Keratinocyte (primary cell): ENCODE data around the gene PPARA. TPM values are rescaled to one million over a fixed set of nuclear protein-coding genes. Genes with fewer than 3 reads are reported as not detected.

Experiments used
- DNase-seq: peaks from one replicate; pipeline ENCODE4 v3.0.0-alpha.2; 2011; ENCODE audit warnings: low read depth, missing footprints, low spot score
- FAIRE-seq: peaks from 2 replicates; lab custom pipeline; 2011; peaks lifted over from hg19 to GRCh38; lab: Jason Lieb, UNC
- H2AFZ ChIP-seq: 2 replicates; pipeline ENCODE4 v1.6.0; 2012; ENCODE audit warnings: low read length, control low read depth, inconsistent platforms; ENCODE audit not compliant: control insufficient read depth
- H3K27ac ChIP-seq: 2 replicates; pipeline ENCODE4 v1.5.1; 2011; ENCODE audit warnings: low read length; ENCODE audit not compliant: control insufficient read depth, insufficient read depth
- H3K27me3 ChIP-seq: 3 replicates; pipeline ENCODE4 v1.6.0; 2011; ENCODE audit warnings: low read length; ENCODE audit not compliant: control insufficient read depth, insufficient read depth; ENCODE audit errors: extremely low read depth
- H3K36me3 ChIP-seq, 2 experiments: 2 replicates in 1 of 2; 3 replicates in 1 of 2; pipeline ENCODE4 v1.5.1; 2011; ENCODE audit warnings: low read length in 2 of 2, mild to moderate bottlenecking in 1 of 2; ENCODE audit not compliant: control insufficient read depth in 2 of 2, insufficient read depth in 2 of 2; ENCODE audit errors: extremely low read depth in 1 of 2
- H3K4me1 ChIP-seq: 3 replicates; pipeline ENCODE4 v1.5.1; 2011; ENCODE audit warnings: low read length; ENCODE audit not compliant: control insufficient read depth, insufficient read depth; ENCODE audit errors: extremely low read depth
- H3K4me2 ChIP-seq: 3 replicates; pipeline ENCODE4 v1.6.0; 2011; ENCODE audit warnings: low read depth, low read length; ENCODE audit not compliant: control insufficient read depth, insufficient read depth; ENCODE audit errors: extremely low read depth
- H3K4me3 ChIP-seq, 3 experiments: fragments of 200-600 bp in 1 of 3; sonication (generic) in 1 of 3; 2 replicates in 2 of 3; 3 replicates in 1 of 3; pipeline ENCODE4 v1.5.1; 2011 to 2016; ENCODE audit warnings: low read length in 3 of 3, mild to moderate bottlenecking in 3 of 3, control low read depth in 2 of 3, inconsistent platforms in 1 of 3, low read depth in 1 of 3, mixed read lengths in 1 of 3, mixed run types in 1 of 3, moderate library complexity in 1 of 3; ENCODE audit not compliant: control insufficient read depth in 2 of 3, insufficient read depth in 2 of 3; ENCODE audit errors: extremely low read depth in 1 of 3
- H3K79me2 ChIP-seq: 2 replicates; pipeline ENCODE4 v1.6.0; 2012; ENCODE audit warnings: low read length; ENCODE audit not compliant: control insufficient read depth, insufficient read depth
- H3K9ac ChIP-seq: 3 replicates; pipeline ENCODE4 v1.6.0; 2011; ENCODE audit warnings: low read length; ENCODE audit not compliant: control insufficient read depth, insufficient read depth; ENCODE audit errors: extremely low read depth
- H3K9me1 ChIP-seq: 3 replicates; pipeline ENCODE4 v1.6.0; 2011; ENCODE audit warnings: low read length; ENCODE audit not compliant: control insufficient read depth, insufficient read depth; ENCODE audit errors: extremely low read depth
- H3K9me3 ChIP-seq: 2 replicates; pipeline ENCODE4 v1.5.1; 2012; ENCODE audit warnings: low read depth, low read length; ENCODE audit not compliant: control insufficient read depth
- H4K20me1 ChIP-seq: 3 replicates; pipeline ENCODE4 v1.6.0; 2011; ENCODE audit warnings: low read length; ENCODE audit not compliant: control insufficient read depth, insufficient read depth; ENCODE audit errors: extremely low read depth
- EZH2 ChIP-seq: IDR thresholded peaks from one replicate; pipeline ENCODE4 v1.6.1; 2012; ENCODE audit warnings: inconsistent platforms, mild to moderate bottlenecking, low read length, moderate library complexity
- dilution Hi-C: fragments of 300-500 bp; cut with MboI; formaldehyde crosslinking; loops from one replicate; pipeline ENCODE4 v1.7.0; 2020; ENCODE audit warnings: low sequenced_read_pairs; ENCODE audit not compliant: extremely low pct_ligation_motif_present
- polyA plus RNA-seq, 5 experiments: library from polyadenylated mRNA; depleted of rRNA in 3 of 5; stranded (reverse) in 3 of 5; stranded (forward) in 1 of 5; unstranded in 1 of 5; fragments of >200 nt; gene quantifications; 1 replicate in 1 of 5; 2 replicates in 3 of 5; 3 replicates in 1 of 5; pipeline versions ENCODE4 v1.2.1 to v1.2.3, GENCODE V29; 2011 to 2012; ENCODE audit warnings: missing spikeins in 2 of 5, low read depth in 1 of 5, low replicate concordance in 1 of 5
- TF ChIP-seq, protein P1 (sequence below), 3 experiments: IDR thresholded peaks in 1 of 3; conservative IDR thresholded peaks in 1 of 3; optimal IDR thresholded peaks in 1 of 3; 2 replicates in 2 of 3; 3 replicates in 1 of 3; pipeline versions ENCODE3 to v1.5.1; 2011; ENCODE audit warnings: low read length in 3 of 3, mild to moderate bottlenecking in 3 of 3, moderate library complexity in 2 of 3, control low read depth in 1 of 3, inconsistent platforms in 1 of 3; ENCODE audit not compliant: insufficient read depth in 2 of 3; ENCODE audit errors: extremely low read depth in 1 of 3

PPARA gene
- polyA plus RNA-seq, 1 donor (not counting 4 experiments of a cell fraction or from before 2014, with no cell fraction given): 4.9 TPM

DNA sequence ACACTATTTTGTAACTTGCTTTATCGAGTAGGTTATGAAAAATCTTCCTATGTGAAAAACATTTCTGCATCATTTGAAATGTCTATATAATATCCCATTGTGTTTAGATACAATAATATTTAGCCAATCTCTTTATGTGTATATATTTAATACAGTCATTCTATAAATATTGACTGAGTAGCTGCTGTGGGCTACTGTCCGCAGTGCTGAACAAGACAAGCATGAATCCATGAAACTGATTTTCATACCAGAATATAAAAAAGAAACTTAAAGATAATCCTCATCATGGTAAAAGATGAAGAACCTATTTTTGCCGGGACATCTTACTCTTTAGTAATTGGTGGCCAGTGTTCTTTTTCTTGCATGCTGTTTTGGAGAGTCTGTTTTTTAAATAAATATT is 3.6 kb downstream of the PPARA start:
- Histone ChIP-seq H2AFZ (no peak overlapping the region), H3K27ac (no peak overlapping the region), H3K4me2 (no peak overlapping the region), H3K9me3 (no peaks in the 10 kb centered on the region), H3K9me1 (no peaks in the 10 kb centered on the region), H3K4me1 (peaks cover 13% of the 10 kb centered on the region), H3K79me2 (no peaks in the 10 kb centered on the region), H3K9ac (no peak overlapping the region), H3K36me3 (peaks cover 3% of the 10 kb centered on the region in 2 experiments), H4K20me1 (no peaks in the 10 kb centered on the region), H3K4me3 (no peak overlapping the region), H3K27me3 (no peaks in the 10 kb centered on the region)
- no peak for DNase-seq
- no peak for TF ChIP-seq EZH2
- TF ChIP-seq, protein P1, sequence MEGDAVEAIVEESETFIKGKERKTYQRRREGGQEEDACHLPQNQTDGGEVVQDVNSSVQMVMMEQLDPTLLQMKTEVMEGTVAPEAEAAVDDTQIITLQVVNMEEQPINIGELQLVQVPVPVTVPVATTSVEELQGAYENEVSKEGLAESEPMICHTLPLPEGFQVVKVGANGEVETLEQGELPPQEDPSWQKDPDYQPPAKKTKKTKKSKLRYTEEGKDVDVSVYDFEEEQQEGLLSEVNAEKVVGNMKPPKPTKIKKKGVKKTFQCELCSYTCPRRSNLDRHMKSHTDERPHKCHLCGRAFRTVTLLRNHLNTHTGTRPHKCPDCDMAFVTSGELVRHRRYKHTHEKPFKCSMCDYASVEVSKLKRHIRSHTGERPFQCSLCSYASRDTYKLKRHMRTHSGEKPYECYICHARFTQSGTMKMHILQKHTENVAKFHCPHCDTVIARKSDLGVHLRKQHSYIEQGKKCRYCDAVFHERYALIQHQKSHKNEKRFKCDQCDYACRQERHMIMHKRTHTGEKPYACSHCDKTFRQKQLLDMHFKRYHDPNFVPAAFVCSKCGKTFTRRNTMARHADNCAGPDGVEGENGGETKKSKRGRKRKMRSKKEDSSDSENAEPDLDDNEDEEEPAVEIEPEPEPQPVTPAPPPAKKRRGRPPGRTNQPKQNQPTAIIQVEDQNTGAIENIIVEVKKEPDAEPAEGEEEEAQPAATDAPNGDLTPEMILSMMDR (optimal IDR thresholded peaks at IDR 0.05 in 1 of 3, IDR thresholded peaks at IDR 0.05 in 1 of 3, conservative IDR thresholded peaks at IDR 0.05 in 1 of 3; ENCODE audit: extremely low read depth in 1 of 3, insufficient read depth in 2 of 3, low read length in 3 of 3): no peak
- dilution Hi-C loops: no loop called here
- no peak for FAIRE-seq

DNA sequence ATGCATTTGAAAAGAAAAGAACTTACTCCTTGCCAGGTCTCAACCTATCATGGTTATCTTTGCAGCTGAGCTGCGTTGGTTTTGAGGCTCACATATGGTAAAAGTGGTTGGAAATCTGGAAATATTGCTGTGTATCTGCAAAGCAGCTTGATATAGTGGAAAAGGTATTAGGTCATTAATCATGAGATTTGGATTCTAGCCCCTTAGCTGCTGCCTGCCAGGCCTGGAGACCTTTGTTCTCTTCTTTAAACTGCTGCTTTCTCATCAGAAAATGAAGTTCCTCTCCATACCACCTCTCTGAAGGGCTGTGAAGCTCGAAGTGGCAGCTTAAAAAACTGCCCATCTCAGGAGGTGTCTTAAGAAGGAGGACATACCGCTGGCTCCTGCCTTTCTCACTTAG is 5.7 kb downstream of the PPARA start:
- DNase-seq: no peak
- H3K27me3 ChIP-seq: no peaks in the 10 kb centered on the region
- H3K4me3 ChIP-seq: no peak overlapping the region
- H2AFZ ChIP-seq: no peak overlapping the region
- dilution Hi-C loops: no loop called here
- H3K36me3 ChIP-seq: peaks cover 3% of the 10 kb centered on the region in 2 experiments
- TF ChIP-seq, protein P1 (optimal IDR thresholded peaks at IDR 0.05 in 1 of 3, IDR thresholded peaks at IDR 0.05 in 1 of 3, conservative IDR thresholded peaks at IDR 0.05 in 1 of 3; ENCODE audit: extremely low read depth in 1 of 3, insufficient read depth in 2 of 3, low read length in 3 of 3): no peak
- no peak for TF ChIP-seq EZH2
- H3K9ac ChIP-seq: no peak overlapping the region
- no peaks in the 10 kb centered on the region for H4K20me1 ChIP-seq
- H3K27ac ChIP-seq: no peak overlapping the region
- H3K4me2 ChIP-seq: no peak overlapping the region
- no peaks in the 10 kb centered on the region for H3K9me3 ChIP-seq
- H3K79me2 ChIP-seq: no peaks in the 10 kb centered on the region
- H3K4me1 ChIP-seq: peaks cover 19% of the 10 kb centered on the region
- no peak for FAIRE-seq
- no peaks in the 10 kb centered on the region for H3K9me1 ChIP-seq
